HFFc6 (cell line): ENCODE results near the gene GALNT16. TPM values are rescaled to one million over a fixed set of nuclear protein-coding genes. Genes with fewer than 3 reads are reported as not detected.

Source experiments
- DNase-seq: peaks from one replicate; pipeline ENCODE4 v3.0.0-alpha.2; 2018
- H3K27ac Mint-ChIP-seq: 2 replicates; pipeline ENCODE4 v1.8.0; 2020; ENCODE audit warnings: mild to moderate bottlenecking, mixed read lengths
- H3K27me3 Mint-ChIP-seq: 2 replicates; pipeline ENCODE4 v1.8.0; 2021; ENCODE audit warnings: mild to moderate bottlenecking, moderate library complexity, mixed read lengths; ENCODE audit not compliant: insufficient read depth
- H3K36me3 Mint-ChIP-seq: 2 replicates; pipeline ENCODE4 v1.8.0; 2021; ENCODE audit warnings: low read depth, mixed read lengths
- H3K4me1 Mint-ChIP-seq: 2 replicates; pipeline ENCODE4 v1.8.0; 2020; ENCODE audit warnings: low read depth, mixed read lengths
- H3K4me3 Mint-ChIP-seq: 2 replicates; pipeline ENCODE4 v1.8.0; 2020; ENCODE audit warnings: mild to moderate bottlenecking, moderate library complexity, mixed read lengths
- H3K9me3 Mint-ChIP-seq: 2 replicates; pipeline ENCODE4 v1.8.0; 2020; ENCODE audit warnings: mild to moderate bottlenecking, mixed read lengths
- total RNA-seq, 6 experiments: library from RNA; stranded (reverse); fragmentation: NEBNext Ultra II Directional; extraction: Animal tissue kit (Norgen Biotek cat#: 25700); gene quantifications; 2 replicates in 1 of 6; 3 replicates in 5 of 6; pipeline ENCODE4 v1.2.3, GENCODE V29; 2021
- TF ChIP-seq, protein P1 (sequence below): fragments of 200-600 bp; sonication (generic); IDR thresholded peaks from 2 replicates; pipeline ENCODE4 v1.5.0; 2021; ENCODE audit warnings: antibody characterized with exemption, mild to moderate bottlenecking

GALNT16 gene
- total RNA-seq, 6 experiments from 2014 or later, result 0.11 to 0.38 (median 0.24) TPM

GRCh38 chr14:69259168-69259526, 811 bp upstream of the GALNT16 start:
- Mint-ChIP-seq H3K9me3 (no peaks in the 10 kb centered on the region), H3K27me3 (peaks cover 35% of the 10 kb centered on the region), H3K36me3 (no peaks in the 10 kb centered on the region), H3K27ac (no peak overlapping the region), H3K4me1 (peaks cover 27% of the 10 kb centered on the region), H3K4me3 (peak overlapping the region; percentile 22; the same call in 1 of the 2 replicates)
- TF ChIP-seq, protein P1, sequence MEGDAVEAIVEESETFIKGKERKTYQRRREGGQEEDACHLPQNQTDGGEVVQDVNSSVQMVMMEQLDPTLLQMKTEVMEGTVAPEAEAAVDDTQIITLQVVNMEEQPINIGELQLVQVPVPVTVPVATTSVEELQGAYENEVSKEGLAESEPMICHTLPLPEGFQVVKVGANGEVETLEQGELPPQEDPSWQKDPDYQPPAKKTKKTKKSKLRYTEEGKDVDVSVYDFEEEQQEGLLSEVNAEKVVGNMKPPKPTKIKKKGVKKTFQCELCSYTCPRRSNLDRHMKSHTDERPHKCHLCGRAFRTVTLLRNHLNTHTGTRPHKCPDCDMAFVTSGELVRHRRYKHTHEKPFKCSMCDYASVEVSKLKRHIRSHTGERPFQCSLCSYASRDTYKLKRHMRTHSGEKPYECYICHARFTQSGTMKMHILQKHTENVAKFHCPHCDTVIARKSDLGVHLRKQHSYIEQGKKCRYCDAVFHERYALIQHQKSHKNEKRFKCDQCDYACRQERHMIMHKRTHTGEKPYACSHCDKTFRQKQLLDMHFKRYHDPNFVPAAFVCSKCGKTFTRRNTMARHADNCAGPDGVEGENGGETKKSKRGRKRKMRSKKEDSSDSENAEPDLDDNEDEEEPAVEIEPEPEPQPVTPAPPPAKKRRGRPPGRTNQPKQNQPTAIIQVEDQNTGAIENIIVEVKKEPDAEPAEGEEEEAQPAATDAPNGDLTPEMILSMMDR, result no peak
- no peak for DNase-seq

DNA sequence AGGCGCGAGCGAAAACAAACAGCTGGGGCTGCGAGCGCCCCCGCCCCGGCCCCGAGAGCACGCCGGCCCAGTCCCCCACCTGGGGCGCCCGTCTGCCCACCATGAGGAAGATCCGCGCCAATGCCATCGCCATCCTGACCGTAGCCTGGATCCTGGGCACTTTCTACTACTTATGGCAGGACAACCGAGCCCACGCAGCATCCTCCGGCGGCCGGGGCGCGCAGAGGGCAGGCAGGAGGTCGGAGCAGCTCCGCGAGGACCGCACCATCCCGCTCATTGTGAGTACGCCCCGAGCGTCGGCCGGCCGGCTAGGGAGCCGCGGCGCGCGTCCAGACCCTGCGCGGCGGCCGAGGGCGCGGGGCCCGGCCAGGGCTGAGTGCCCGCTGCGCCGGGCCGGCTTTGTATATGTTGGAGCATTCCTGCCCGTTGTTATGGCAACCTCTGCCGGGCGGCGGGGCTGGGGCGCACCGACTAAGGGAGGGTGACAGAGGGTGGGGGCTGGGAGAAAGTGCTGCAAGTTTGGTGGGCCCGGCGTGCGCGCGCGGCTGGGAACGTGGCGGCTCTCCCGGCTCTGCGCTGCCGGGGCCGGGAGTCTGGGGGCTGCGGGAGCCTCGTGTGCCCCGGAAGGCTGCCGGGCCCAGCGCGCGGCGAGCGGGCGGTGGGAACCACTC, 367 bp downstream of the GALNT16 start:
- H3K9me3 Mint-ChIP-seq, result no peaks in the 10 kb centered on the region
- peaks cover 27% of the 10 kb centered on the region for H3K4me1 Mint-ChIP-seq
- DNase-seq, result no peak
- H3K27ac Mint-ChIP-seq, result no peak overlapping the region
- H3K27me3 Mint-ChIP-seq, result peaks cover 34% of the 10 kb centered on the region
- no peaks in the 10 kb centered on the region for H3K36me3 Mint-ChIP-seq
- TF ChIP-seq, protein P1, result no peak
- H3K4me3 Mint-ChIP-seq, result peak overlapping the region; percentile 65

DNA sequence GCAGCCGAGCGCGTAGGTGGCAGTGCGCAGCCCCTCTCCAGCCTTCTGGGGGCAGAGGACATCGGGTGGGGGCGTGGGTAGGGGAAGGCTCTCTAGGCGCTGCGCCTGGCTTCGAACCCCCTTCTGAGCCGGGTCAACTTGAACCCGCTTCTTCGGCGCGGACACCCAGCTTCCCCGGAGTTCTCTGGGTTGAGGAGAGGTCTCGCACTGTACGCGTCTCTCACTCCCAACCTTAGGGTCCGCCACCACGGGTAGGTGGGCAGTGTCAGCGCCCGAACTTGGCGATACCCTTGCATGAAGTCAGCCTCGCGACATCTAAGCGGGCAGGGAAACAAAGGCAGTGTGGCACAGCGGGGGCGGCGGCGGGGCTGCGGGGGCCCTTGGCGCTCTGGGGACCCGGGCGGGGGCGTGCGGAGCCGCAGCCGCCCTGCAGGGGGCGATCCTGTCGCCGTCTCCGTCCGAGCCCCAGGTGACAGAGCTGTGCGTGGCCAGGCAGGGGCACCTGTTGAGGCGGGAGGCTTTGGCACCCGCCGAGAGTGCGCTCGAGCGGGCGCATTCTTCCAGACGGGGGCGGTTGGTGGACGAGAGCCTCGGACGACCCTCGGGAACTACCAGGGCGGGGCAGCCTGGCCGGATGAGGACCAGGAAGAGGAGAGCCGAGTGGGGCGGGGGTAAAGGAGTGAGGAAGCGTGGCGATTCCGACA, 1.1 kb downstream of the GALNT16 start:
- peaks cover 29% of the 10 kb centered on the region for H3K27me3 Mint-ChIP-seq
- H3K27ac Mint-ChIP-seq, result no peak overlapping the region
- H3K9me3 Mint-ChIP-seq, result no peaks in the 10 kb centered on the region
- peaks cover 27% of the 10 kb centered on the region for H3K4me1 Mint-ChIP-seq
- H3K4me3 Mint-ChIP-seq, result peak overlapping the region; percentile 54; the same call in 1 of the 2 replicates
- TF ChIP-seq, protein P1, result peak; percentile 75
- no peaks in the 10 kb centered on the region for H3K36me3 Mint-ChIP-seq
- no peak for DNase-seq

DNA sequence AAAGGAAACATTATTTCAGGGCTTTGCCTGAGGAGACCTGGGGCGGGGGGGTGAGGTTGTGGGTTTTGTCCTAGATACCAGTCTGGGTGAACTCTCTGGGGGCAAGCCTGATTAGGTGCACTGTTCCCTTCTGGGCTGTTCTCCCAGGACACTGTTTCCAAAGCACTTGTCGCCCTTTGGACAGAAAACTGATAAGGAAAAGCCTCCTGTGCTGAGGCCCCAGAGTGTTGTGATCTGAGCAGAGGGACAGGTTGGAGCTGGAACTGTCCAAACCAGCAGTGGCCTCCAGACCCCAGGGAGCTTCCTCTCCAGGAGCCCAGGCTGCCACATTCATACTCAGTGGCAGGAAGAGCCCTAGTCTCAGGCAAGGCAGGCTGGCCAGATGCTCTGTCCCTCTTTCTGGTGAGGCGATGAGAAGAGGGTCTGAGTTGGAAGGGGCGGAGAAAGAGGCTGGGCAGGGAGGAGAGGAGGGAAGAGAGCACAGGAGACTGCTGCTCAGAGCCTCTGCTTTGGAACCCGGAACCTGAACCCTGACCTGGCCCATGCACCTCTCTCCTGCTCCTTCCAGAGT, 1.9 kb downstream of the GALNT16 start:
- Mint-ChIP-seq H3K27ac (no peak overlapping the region; the same call in 1 of the 2 replicates), H3K4me1 (peaks cover 27% of the 10 kb centered on the region), H3K36me3 (no peaks in the 10 kb centered on the region), H3K4me3 (no peak overlapping the region; the same call in 1 of the 2 replicates), H3K9me3 (no peaks in the 10 kb centered on the region), H3K27me3 (peaks cover 21% of the 10 kb centered on the region)
- no peak for DNase-seq
- TF ChIP-seq, protein P1, result no peak

GRCh38 chr14:69262516-69262915, 2.6 kb downstream of the GALNT16 start:
- Mint-ChIP-seq H3K27ac (no peak overlapping the region), H3K9me3 (no peaks in the 10 kb centered on the region), H3K4me1 (peaks cover 27% of the 10 kb centered on the region), H3K27me3 (peaks cover 21% of the 10 kb centered on the region), H3K4me3 (no peak overlapping the region), H3K36me3 (no peaks in the 10 kb centered on the region)
- DNase-seq, result no peak
- TF ChIP-seq, protein P1, result no peak
